OCI-LY7 (cell line): ENCODE results near the gene CARM1.

Source experiments
- EZH2phosphoT487 ChIP-seq: fragments of 200-600 bp; sonication (generic); IDR thresholded peaks from 2 replicates; pipeline ENCODE4 v1.6.1; 2018; ENCODE audit warnings: low read depth, borderline replicate concordance, mild to moderate bottlenecking, mixed run types, antibody characterized with exemption, low read length, moderate library complexity, mixed read lengths
- TF ChIP-seq, protein P1 (sequence below): fragments of 200-600 bp; sonication (generic); conservative IDR thresholded peaks from 2 replicates; pipeline ENCODE4 v1.5.1; 2014; ENCODE audit warnings: mild to moderate bottlenecking, antibody characterized with exemption, low read length, moderate library complexity, mixed read lengths

- TF ChIP-seq, protein P1, sequence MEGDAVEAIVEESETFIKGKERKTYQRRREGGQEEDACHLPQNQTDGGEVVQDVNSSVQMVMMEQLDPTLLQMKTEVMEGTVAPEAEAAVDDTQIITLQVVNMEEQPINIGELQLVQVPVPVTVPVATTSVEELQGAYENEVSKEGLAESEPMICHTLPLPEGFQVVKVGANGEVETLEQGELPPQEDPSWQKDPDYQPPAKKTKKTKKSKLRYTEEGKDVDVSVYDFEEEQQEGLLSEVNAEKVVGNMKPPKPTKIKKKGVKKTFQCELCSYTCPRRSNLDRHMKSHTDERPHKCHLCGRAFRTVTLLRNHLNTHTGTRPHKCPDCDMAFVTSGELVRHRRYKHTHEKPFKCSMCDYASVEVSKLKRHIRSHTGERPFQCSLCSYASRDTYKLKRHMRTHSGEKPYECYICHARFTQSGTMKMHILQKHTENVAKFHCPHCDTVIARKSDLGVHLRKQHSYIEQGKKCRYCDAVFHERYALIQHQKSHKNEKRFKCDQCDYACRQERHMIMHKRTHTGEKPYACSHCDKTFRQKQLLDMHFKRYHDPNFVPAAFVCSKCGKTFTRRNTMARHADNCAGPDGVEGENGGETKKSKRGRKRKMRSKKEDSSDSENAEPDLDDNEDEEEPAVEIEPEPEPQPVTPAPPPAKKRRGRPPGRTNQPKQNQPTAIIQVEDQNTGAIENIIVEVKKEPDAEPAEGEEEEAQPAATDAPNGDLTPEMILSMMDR = no peak
- no peak for TF ChIP-seq EZH2phosphoT487
Observed at GRCh38 chr19:10881403-10882107, 10.2 kb downstream of the CARM1 start.
